CD4-positive, alpha-beta T cell treated with Interferon alpha-2 for 1 hour (primary cell): ENCODE data around the gene RHBDL1.
A peak's percentile ranks its signal among the peaks of the same experiment; 100 is the strongest.

ENCODE experiments used
- DNase-seq, 2 donors: peaks; one replicate each; pipeline ENCODE4 v3.0.0-alpha.2; 2020 to 2022

Gene RHBDL1

DNA sequence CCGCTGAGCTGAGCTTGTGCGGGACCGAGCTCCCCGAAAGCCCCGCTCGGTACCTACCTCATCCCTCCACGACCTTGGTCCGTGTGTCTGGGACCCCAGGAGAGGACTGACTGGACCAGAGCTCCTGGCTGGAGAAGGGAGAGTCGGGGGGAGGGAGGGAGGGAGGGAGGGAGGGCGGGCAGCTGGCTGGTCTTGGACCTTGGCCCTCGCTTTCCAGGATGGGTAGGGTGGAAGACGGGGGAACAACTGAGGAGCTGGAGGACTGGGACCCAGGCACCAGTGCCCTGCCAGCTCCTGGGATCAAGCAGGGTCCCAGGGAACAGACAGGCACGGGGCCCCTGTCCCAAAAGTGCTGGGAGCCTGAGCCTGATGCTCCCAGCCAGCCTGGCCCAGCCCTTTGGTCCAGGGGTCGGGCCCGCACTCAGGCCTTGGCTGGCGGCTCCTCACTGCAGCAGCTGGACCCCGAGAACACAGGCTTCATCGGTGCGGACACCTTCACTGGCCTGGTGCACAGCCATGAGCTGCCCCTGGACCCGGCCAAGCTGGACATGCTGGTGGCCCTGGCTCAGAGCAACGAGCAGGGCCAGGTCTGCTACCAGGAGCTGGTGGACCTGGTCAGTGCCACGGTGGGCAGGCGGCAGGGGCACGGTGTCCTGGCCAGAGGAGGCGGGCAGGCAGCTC is 553 bp downstream of the RHBDL1 start:
- no peak for DNase-seq

DNA sequence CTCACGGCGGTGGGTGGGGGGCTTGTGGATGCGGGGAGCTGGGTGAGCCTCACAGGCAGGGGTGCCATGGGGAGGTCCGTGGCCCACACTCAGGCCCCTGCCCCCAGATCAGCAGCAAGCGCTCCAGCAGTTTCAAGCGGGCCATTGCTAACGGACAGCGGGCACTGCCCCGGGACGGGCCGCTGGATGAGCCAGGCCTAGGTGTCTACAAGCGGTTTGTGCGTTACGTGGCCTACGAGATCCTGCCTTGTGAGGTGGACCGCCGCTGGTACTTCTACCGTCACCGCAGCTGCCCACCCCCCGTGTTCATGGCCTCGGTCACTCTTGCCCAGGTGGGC is 1.1 kb downstream of the RHBDL1 start:
- DNase-seq: no peak

DNA sequence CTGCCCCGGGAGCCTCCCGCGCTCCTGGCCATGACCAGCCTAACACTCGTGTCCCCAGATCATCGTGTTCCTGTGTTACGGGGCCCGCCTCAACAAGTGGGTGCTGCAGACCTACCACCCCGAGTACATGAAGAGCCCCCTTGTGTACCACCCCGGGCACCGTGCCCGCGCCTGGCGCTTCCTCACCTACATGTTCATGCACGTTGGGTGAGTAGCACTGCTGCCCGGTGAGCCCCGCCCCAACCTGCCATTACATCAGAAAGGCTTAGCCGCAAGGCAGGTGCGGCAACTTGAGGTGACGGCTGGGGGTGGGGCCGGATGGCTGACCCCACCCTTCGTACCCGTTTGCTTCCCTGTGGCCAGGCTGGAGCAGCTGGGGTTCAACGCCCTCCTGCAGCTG is 1.4 kb downstream of the RHBDL1 start:
- peak in 1 of 2 donors; percentile 55 for DNase-seq

DNA sequence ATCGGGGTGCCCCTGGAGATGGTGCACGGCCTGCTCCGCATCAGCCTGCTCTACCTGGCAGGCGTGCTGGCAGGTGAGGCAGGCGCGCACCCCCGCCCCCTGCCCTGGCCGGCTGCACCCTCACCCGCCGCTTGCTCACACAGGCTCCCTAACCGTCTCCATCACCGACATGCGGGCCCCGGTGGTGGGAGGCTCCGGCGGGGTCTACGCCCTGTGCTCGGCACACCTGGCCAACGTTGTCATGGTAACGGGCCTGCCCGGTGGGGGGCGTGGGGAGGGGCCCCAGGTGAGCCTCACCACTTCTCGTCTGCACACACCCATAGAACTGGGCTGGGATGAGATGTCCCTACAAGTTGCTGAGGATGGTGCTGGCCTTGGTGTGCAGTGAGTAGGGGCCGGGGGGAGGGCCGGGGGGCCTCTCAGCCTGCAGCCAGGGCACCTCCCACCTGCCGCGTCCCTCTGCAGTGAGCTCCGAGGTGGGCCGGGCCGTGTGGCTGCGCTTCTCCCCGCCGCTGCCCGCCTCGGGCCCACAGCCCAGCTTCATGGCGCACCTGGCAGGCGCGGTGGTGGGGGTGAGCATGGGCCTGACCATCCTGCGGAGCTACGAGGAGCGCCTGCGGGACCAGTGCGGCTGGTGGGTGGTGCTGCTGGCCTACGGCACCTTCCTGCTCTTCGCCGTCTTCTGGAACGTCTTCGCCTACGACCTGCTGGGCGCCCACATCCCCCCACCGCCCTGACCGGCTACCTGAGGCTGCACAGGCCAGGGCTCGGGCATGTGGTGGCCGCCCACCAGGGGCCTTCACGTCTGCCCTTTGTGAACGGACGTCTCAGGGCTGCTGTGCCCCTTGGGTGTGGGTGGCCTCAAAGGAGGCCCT is 2.1 kb downstream of the RHBDL1 start:
- DNase-seq: no peak

DNA sequence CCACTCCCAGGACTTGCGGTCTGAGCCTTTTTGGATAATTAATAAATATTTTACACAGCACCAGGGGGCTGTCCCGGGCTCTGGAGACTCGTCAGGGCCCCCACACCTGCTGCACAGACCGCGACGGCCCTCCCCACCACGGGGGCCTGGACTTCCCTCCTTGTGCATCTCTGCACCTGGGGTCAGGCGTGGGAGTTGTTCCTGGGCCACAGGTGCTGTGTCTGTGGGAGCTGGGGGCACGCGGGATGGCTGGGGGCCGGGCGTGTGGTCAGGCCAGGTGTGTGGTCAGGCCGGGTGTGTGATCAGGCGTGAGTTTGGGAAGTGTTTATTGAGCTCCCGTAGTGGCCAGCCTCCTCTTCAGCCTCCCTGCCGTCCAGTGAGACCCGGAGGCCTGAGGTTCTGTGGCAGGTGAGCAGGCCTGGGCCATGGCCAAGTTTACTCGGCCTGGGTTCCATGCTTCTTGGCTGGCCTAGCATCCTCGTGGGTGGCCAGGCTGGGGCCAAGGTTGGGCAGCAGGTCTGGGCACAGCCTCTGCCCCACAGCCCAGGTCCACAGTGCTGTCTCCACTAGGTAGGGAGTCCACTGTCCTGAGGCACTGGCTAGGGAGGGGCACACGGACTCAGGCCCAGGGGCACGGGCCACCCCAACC is 2.9 kb downstream of the RHBDL1 start:
- DNase-seq: no peak

DNA sequence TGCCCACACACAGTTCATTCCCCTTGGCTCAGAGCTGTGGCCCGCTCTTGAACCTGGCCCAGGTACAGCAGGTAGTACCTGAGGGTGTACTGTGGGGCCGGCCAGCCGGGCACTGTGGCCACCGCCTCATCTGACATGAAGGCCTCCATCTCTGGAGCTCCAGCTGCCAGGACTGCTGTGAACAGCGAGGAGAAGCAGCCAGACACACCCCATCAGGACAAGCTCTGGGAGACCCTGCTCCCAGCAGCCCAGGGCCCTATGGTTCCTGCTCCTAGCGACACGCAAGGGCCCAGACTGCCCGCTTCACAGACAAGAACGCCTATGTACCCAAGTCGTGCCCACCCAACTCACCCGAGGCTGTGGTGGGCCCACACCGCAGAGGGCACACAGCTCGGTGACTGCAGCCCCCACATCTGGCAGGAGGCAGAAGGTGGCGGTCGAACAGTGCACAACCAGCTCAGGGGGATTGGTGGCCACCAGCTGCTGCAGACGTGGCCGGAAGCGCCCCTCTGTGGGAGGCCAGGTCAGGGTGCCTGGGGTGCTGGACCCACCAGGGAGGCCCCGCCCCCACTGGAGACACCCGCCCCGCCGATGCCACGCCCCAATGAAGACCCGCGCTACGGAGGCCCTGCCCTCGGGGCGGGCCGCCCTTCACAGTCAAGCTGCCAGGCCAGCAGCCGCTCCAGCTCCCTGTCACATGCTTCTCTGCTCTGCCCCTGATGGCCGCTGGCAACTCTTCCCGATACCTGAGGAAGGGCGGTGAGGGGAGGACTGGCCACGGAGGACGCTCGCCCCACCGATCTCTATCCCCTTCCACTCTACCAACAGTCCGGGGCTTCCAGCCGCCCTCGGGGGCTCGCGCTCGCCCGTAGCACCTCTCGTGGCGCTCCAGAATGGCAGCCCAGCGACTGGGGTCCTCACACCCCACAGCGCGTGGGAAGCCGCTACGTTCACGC is 3.7 kb downstream of the RHBDL1 start:
- DNase-seq: peak; percentile 55 to 68

DNA sequence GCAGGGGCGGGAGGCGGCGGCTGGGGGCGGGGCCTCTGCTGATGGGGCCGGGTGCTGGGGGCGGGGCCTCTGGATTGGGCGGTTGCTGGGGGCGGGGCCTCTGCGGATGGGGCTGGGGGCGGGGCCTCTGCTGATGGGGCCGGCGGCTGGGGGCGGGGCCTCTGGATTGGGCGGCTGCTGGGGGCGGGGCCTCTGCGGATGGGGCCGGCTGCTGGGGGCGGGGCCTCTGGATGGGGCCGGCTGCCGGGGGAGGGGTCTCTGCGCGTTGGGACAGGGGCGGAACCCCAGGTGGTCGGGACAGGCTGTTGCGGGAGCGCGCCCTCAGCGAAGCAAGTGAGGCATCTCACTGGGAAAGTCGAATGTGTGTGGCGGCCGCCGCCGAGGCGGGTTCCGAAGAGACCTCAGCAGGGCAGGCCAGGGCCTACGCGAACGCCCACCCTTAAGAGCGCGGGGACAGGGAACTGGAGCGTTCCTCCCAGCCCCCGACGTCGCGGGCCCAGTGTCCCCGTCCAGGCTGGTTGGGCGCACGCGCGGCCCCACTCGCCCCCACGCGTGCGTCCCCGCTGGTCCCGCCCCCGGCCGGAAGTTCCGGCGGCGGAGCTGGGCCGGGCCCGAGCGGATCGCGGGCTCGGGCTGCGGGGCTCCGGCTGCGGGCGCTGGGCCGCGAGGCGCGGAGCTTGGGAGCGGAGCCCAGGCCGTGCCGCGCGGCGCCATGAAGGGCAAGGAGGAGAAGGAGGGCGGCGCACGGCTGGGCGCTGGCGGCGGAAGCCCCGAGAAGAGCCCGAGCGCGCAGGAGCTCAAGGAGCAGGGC is 4.5 kb downstream of the RHBDL1 start, which contains the start of gene STUB1:
Gene STUB1, plus strand, starts transcription at position 597 of the 811 bp plus-strand sequence. Its CDS starts 116 bp downstream, at position 713.
- DNase-seq: peak; percentile 84 to 90

DNA sequence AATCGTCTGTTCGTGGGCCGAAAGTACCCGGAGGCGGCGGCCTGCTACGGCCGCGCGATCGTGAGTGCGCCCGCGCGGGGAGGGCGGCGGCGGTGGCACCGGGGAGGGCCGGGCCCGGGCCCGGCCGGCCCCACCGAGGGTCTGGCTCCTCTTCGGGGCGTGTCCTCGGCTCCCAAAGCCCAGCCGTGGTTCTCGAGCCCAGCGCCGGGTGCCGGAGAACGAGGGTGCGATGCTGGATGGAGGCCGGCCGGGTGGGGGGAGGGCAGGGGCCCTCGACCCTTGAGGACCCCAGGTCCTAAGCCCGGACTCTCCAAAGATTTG is 5.1 kb downstream of the RHBDL1 start:
- DNase-seq: no peak

DNA sequence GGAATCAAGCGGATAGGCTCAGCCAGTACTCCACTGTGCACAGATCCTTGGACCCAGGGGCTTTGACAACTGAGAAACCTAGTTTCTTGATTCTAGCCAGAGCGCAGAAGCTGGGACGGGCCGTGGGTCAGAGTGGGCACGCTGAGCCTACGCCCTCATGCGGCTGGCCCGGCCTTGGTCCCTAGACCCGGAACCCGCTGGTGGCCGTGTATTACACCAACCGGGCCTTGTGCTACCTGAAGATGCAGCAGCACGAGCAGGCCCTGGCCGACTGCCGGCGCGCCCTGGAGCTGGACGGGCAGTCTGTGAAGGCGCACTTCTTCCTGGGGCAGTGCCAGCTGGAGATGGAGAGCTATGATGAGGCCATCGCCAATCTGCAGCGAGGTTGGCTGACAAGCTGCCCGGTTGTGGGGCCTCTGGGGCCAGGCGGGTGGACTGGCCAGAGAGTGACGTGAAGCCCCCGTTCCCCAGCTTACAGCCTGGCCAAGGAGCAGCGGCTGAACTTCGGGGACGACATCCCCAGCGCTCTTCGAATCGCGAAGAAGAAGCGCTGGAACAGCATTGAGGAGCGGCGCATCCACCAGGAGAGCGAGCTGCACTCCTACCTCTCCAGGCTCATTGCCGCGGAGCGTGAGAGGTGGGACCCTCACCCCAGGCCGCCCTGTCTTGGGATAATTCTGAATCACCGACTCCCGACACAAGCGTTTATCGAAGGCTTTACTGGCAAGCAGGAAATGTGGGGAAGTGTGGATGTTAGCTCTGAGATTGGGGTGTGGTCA is 5.7 kb downstream of the RHBDL1 start:
- no peak for DNase-seq

DNA sequence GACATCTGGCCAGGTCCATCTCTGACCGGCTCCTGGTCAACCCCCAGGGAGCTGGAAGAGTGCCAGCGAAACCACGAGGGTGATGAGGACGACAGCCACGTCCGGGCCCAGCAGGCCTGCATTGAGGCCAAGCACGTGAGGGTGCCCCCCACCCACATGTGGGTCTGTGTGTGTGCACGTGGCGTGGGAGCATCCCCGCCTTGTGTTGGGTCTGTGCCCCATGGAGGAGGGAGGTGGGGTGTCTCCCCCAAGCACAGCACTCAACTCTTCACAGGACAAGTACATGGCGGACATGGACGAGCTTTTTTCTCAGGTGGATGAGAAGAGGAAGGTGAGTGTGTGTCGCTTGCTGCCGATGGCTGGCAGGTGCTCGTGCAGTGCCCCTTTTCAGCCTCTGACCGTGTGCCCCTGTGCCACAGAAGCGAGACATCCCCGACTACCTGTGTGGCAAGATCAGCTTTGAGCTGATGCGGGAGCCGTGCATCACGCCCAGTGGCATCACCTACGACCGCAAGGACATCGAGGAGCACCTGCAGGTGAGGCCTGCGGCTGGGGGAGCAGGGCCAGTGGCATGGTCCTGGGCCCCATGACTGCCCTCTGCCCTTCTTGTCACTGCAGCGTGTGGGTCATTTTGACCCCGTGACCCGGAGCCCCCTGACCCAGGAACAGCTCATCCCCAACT is 6.4 kb downstream of the RHBDL1 start:
- no peak for DNase-seq

DNA sequence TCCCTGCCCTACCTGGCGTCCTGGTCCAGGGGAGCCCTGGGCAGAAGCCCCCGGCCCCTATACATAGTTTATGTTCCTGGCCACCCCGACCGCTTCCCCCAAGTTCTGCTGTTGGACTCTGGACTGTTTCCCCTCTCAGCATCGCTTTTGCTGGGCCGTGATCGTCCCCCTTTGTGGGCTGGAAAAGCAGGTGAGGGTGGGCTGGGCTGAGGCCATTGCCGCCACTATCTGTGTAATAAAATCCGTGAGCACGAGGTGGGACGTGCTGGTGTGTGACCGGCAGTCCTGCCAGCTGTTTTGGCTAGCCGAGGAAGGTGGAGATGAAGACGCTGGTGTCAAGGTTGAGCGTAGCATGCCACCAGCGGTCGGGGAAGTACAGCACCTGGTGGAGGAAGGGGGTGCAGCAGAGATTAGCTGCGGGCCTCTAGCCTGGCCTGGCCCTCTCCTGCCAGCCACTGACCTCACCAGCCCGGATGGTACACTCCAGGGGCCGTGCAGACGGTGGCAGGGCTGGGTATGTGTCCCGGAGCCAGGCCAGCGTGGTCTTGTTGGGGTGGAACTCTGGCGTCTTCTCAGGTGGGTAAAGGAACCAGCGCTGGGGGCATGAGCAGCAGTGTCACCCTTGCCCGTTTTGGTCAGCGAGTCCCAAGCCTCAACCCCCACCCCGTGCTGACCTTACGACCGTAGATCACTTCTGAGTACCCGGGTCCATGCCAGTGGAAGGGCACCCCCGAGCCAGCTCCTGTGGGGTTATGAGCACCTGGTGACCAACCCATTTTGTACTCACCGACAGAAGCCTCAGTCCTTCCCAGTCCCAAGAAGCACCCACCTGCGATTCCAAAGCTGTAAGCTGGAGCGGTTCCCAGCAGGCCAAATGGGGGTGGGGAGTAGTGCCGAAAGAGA is 7.3 kb downstream of the RHBDL1 start:
- no peak for DNase-seq

DNA sequence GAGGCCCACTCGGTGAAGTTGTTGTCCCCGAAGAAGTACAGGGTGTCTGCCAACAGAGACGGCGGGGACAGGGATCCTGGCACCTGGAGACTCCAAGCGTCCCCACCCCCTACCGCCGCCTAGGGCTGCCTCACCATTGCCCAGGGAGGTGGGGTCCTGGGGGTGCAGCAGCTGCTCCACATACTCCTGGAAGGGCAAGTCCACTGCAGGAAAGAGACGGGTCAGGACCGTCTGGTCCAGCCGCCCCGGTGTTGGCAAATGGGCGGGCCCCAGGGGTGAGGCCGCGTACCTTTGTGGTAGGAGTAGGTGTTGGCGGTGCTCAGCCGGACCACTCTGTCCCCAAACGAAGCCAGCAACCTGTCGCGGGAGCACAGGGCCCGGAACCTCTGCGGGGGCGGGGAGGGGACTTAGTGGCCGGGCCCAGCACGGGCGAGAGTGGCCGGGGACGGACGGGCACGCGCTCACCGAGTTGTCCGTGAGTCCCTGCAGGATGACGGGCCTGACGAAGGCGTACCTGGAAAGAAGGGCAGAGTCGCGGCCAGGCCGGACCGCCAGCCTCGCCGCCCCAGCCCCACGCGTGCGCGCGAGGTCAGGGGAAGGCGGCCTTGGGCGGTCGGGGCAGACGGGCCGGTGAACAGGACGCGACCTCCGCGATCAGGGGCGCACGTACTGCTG is 8.1 kb downstream of the RHBDL1 start:
- DNase-seq: no peak

DNA sequence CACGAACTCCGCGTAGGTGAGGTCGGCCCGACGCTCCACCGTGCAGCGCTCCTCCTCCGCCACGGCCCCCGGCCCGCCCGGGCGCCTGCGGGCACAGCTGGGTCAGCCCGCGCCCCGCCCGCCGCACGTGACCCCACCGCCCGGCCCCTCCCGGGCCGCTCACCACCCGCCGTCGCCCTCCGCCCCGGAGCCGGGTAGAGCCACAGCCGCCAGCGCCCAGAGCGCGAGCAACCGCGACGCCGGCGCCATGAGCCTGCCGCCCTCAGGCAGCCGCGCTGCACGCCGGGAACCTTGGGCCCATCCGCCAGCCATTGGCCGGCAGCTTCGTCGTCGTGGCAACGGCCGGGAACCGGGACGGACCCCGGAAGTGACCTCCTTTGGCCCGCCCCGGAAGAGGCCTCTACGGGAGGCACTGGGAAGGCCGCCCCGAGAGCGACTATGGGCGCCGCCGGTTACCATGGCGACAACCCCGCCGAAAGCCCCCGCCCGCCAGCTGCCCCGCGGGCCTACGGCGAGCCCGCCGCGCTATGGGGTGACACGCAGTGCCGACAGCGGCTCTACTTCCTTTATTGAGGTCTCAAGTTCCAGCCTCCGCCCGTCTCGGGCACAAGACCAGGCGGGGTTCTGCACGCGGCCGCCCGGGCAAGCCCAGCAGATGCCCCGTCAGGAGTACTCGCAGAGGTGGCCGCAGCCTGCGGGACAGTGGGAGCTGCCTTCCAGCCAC is 8.8 kb downstream of the RHBDL1 start, which contains the start of gene JMJD8:
Gene JMJD8, minus strand, starts transcription at position 264 of the 724 bp plus-strand sequence. Its CDS starts 15 bp downstream, at position 249.
- peak; percentile 97 to 98 for DNase-seq

DNA sequence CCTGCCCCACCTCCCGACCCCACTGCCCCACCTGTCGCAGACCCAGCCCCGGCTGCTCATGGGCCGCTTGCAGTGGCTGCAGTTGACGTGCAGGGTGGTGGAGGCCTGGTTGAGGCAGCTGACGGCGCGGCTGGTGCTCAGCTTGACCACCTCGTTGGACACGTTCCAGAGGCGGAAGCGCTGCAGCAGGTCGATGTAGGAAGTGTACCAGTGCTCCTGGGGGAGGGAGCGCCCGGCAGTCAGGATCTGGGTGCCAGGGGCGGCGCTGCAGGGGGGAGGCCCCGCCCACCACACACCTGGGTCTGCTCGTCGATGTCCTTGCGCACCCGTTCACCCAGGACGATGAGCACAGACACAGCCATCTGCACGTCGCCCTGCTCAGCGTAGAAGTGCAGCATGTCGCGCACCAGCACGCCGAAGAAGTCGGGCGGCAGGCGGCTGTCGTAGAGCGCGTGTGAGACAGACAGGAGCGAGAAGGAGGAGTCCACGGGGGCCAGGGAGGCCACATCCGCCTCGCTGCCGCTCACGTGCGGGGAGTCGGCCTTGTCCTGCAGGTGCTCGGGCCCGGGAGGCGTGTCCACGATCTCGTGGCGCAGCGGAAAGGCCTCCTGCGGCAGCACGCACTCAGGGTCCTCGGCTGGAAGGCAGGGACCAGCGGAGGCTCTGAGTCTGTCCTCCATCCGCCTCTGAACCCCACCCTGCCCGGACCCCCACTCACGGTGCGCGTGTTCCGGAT is 9.7 kb downstream of the RHBDL1 start:
- no peak for DNase-seq

DNA sequence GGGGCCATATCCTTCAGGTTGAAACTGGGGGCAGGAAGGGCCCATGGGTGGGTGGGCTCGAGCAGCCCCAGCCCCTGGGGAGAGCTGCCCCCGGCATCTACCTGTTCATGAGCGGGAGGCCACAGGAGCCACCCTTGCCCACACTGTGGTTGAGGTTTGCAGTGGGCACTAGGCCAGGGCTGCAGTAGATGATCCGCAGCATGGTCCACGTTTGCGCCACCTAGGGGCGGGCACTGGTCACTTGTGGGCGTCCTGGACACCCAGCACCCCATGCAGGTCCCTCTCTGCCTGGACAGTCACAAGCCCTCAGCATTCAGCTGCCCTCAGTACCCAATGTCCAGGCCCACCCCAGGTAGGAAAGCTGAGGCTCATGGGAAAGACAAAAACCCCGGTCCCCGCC is 10.5 kb downstream of the RHBDL1 start:
- no peak for DNase-seq

DNA sequence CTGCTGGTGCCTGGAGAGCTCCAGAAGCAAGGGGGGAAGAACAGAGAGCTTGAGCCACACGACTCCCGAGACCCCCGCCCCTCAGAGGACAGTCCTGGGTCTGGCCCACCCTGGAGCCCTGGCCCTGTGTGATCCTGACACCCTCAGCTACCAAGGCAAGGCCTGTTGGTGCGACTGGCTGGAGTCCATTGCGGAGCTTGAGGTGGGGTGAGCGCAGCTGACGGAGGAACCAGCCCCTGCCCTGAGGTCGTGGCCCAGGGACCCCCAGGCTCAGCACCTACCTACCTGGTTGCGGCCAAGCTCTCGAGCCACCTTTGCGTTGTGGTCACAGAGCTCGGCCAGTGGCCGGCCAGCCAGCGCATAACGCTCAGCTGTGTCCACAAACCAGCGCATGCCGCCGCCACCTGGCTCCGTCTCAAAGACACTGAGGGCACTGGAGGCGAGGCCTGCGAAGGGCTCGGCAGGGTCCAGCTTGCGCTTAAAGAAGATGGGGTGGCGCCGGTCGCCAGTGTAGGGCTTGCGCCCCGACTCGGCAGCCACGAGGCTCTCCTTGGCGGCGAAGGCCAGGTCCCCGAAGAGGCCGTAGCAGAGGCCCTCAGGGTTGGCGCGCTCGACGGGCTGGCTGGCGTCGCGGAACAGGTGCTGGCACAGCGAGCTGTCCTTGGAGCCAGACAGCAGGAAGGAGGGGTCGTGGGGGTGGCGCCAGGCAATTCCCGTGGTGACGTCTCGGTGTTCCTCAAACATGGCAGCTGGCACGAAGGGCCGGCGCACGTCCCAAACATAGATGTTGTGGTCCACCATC is 11.2 kb downstream of the RHBDL1 start:
- no peak for DNase-seq
